C1 segment of cervical spinal cord (tissue), 14 donors: ENCODE results near the gene ITPRID1.
A peak's percentile ranks its signal among the peaks of the same experiment; 100 is the strongest.
"Not testable (repeated sequence)": the region's sequence is repeated elsewhere in the genome, so short reads cannot be mapped to it uniquely, and the experiment has no call there.

ENCODE experiments used
- DNase-seq, 14 donors: peaks; one replicate each; lab custom pipeline; 2025; lab: John Stamatoyannopoulos, UW

Gene ITPRID1

DNA sequence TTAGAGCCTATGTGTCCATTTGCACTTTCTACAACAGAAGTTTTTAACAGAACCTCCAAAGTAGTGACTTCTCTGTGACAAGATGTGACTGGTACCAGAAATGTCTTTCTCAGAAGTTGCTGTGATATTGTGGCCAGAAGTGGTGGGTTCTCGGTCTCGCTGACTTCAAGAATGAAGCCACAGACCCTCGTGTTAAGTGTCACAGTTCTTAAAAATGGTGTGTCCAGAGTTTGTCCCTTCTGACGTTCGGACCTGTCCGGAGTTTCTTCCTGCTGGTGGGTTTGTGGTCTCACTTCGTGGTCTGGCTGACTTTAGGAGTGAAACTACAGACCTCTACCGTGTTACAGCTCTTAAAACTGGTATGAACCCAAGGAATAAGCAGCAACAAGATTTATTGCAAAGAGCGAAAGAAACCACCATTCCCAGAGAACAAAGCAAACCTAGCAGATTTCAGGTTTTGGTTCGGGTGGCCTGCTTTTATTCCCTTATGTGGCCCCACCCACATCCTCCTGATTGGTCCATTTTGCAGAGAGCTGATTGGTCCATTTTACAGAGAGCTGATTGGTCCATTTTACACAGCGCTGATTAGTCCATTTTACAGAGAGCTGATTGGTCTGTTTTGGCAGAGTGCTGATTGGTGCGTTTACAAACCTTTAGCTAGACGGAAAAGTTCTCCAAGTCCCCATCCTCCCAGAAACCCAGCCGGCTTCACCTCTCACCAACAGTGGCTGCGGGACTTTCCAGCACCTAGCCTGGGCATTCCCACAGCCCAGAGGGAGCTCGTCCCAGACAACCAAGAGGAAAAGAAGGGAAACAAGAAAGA, 3.0 kb downstream of the ITPRID1 start:
- DNase-seq: no peak

DNA sequence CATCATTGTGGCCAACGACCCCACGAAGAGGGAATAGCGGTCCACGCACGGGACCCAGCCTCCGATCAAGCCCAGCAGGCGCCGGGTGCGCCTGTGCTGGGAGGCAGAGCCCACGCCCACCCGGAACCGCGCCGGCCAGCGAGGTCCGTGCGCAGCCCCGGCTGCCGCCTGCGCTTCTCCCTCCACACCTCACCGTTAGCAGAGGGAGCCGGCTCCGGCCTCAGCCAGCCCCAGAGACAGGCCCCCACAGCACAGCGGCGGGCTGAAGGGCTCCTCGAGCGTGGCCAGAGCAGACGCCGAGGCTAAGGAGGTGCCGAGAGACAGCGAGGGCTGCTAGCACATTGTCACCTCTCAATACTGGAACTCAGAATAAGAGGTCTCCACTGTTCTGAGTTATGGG, 3.6 kb downstream of the ITPRID1 start:
- no peak for DNase-seq

DNA sequence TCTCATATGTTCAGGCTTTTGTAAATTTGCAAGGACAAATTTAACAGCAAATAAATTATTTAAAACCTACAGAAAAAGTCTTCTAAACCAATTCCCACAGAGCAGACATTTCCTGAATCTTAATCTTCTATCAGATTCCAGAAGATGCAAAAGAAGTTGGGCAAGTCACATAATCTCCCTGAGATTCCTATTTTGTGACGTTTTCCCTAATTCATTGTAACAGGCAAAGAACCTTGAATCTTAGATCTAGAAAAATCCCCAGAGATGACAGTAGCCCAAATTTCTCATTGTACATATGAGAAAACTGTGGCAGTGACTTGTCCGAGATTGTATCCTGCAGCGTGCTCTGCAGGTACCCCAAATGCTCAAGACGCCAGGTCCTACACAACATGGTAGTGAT, 4.9 kb downstream of the ITPRID1 start:
- DNase-seq: no peak

DNA sequence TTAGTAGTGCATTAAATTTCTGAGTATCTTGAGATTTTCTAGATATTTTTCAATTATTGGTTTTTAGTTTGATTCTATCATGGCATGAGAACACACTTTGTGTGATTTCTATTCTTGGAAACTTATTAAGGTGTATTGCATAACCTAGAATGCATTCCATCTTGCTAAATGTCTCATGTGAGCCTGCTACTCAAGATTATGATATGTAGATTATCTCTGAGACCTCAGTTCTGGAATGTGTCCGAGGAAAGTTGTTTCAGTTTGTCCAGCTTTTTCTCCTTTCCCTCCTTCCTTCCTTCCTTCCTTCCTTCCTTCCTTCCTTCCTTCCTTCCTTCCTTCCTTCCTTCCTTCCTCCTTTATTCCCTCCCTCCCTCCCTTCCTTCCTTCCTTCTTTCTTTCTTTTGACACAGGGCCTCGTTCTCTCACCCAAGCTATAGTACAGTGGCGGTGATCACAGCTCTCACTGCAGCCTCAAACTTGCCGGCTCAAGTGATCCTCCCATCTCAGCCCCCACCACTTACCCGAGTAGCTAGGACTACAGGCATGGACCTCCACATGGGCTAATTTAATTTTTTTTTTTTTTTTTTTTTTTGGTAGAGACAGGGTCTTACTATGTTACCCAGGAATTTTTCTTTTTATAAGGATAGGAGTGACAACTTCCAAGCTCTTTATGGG, 7.6 kb downstream of the ITPRID1 start:
- DNase-seq: no peak

DNA sequence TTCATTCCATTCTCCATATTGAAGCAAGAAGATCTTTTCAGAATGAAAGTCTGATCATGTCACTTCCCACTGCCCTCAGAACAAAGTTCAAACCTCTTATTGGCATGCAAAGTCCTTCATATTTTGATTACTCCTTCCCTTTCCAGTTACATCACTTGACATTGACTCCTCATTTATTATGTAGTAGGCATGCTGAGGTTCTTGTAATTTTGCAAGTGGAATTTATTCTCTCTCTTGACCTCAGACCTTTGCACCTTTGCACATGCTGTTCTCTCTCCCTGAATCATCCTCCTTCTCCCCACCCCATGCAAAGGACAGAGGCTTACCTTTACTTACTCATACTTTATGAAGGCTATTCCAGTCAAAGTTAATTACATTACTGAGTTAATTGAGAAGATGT, 13.0 kb downstream of the ITPRID1 start:
- DNase-seq: no peak

DNA sequence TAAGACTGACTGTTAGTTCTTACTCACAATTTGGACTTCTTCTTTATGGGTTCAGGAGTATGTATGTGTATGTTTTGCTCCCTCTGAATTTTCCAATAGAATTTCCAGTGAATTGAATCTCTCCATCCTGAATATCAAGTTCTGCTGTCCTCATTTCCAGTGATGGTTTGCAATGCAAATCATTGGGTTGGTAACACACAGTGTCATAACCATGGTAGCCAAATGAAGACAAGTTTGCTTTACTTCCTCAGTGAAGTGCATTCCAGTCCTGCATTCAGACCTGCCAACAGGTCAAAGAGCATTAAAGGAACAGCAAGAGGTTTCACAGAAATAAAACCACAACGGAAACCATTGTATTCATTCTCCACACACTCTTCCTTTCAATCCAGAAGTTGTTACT, 15.2 kb downstream of the ITPRID1 start:
- DNase-seq: no peak

DNA sequence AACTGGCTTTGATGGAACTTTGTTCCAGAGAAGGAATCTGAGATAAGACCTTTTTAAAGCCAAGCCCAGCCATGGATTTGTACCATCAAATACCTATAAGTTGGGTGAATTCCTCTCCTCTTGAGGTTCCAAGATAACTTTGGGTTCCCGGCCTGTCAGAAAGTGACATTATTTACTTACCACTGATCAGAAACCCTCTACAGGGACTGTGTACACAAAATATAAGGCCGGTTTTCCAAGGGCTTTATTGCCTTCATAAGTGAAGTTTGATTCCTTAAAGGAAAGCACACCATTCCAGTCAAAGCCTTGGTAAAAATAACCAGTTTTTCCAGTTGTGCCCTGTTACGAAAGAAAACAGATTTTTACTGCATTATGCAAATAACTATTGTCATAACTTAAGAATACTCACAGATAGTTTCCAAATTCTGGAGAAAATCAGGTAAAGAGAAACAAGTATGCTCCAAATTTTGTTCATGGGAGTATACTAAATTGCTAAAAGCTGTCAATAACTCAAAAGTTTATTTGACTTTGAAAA, 26.8 kb downstream of the ITPRID1 start:
- not testable (repeated sequence) for DNase-seq

DNA sequence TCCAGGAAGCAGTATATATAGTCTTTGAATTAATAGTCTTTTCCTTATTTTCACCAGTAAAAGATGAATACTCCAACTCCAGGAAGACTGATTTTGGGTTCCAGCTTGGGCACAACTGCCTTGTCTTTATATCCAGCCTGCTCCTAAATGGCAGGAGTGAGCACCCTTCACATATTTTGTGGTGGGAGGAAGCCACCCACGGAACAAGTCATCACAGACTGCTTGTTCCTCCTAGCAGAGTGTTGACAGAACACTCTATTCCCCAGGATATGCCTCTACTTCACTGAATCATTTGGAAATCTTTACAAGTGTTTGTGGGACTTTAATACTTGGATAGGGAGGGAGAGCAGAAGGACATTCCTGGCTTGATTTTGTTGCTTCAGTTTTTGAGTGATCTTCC, 31.7 kb downstream of the ITPRID1 start:
- DNase-seq: no peak

DNA sequence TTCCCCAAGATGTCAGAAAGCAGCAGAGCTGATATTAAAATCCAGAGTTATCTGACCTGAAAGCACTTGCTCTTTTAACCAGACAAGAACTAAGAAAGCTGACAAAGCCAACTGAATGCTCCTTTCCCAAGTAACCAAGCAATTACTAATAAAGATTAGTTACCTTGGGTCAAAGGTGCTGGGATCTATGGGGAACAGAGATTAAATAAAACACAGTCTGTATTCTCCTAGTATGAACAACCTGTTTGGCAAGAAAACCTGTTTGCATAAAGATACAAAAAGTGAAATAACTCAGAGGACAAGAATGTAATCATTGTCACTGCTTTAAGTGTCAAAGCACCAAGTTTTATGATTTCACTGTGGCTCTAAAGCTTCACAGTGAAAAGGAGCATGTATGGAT, 35.7 kb downstream of the ITPRID1 start:
- DNase-seq: no peak

DNA sequence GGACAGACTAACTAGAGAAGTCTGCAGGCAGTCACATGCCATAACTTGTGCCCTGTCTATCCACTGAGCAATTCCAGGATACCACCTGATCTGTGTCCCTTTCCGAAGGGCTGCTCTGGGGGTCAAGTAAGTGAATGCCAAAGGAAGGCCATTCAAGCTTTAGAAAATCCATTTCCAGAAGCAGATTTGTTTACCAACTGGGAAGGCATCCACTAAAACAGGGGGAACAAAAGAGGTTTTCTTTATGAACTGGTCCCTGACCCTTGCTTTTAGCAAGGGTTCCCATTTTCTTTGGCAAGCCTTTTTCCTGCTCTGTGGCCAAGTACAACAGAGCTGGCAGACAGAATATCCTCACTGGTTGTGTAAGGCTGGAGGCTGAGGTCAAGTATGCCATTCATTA, 36.5 kb downstream of the ITPRID1 start:
- DNase-seq: peak in 4 of 14 donors; percentile 6 to 34 (median 22)

DNA sequence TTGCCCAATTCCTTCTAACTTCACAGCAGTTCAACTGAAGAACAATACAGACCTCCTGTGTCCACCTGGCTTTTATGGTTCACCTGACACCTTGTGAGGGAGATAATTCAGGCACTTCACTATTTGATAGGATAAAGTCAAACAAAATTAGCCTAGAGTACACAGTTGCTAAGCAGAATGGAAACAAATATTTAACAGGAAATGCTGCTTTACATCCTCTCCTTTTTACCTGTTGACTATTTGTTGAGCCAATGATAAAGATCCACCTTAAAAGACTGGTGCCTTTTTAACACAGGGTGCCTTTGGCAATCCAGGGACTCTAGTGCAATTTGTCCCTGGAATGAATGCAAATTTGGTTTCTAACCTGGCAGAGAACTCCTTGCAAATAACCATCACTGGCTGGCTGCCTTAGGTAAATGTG, 39.8 kb downstream of the ITPRID1 start:
- no peak for DNase-seq

DNA sequence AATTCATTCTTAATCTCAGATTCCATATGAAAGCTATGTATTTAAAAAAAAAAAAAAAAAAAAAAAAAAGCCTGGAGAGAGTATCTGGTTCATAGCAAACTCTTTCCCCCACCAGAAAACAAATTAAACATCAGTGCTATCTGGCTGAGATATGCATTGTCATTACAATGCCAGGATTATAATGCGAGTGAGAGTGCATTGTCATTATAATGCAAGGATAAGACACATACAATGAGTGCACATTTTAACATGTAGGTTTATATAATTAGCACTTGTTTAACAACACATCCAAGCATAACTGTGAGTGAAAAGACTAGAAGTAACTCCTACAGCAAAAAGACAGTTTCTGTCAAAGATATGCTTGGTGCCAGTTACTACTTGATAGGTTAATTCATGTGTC, 48.1 kb downstream of the ITPRID1 start:
- DNase-seq: no peak

DNA sequence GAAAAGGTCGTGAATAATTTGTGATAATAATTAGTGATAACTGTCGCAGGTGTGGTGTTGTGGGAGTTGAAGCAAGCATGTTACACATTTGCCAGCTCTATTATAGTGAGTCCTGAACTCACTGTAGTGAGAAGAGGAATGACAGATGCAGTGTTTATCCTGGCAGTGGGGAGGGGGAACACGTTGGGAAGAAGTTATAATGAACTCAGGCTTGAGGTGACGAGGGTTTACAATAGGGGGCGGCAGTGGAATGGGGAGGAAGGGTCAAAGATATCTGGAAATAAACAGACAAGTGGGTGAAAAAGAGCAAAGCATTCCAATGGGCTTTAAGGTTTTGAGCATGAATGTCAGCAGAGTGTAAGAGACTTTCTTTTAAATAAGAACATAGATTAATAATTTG, 49.6 kb downstream of the ITPRID1 start:
- no peak for DNase-seq

DNA sequence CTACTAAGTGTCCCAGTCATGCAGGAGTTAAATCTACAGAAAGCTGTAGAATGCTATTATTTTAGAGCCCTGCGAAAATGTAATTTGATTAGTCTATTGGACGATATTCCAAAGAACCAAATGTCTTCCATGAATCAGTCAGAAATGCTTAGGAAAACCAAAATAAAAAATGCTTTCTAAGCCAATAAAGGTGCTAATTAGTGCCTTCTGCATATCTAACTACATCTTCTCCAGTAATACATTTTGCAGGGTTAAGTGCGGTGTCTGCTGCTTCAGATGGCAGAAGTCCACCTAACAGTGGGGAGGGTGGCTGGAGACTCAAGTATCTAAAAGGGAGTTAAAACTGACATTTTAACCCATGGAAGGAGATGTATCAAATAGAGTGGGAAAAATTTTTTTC, 50.1 kb downstream of the ITPRID1 start:
- DNase-seq: no peak

DNA sequence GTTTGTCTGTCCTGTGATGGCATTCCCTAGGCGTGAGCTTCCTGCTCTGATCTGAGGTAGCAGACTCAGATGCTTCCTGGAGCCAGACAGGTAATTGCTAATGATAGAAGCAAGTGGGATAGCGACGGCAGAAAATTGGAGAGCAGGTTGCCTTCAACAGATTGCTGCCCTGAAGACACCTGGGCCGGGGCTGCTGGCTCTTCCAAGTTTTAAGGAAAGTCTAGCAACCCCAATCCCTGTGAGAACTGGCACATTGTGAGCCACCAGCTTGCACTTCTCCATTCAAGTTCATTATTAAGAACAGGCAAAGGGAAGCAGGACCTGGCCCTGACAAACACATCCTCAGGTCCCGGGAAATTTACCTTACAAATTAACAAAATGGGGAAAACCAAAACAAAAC, 50.8 kb downstream of the ITPRID1 start:
- DNase-seq: no peak

DNA sequence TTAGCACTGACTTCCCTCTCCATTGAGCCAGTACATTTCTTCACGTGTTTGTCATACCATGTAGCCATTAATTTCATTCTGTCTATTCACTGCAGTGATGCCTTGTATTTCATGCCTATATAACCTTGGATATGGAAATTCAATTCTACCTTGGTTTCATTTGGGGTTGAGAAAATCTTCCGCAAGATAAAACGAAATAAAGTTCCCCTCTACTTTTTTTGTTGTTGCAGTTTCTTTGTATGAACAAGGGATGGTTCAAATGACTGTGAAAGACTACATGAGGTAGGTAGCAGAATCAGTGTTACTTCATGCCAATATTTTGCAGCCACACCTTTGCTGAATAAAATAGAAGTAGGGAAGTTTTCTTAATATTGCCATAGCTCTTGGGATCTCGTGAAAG, 55.6 kb downstream of the ITPRID1 start:
- DNase-seq: no peak

DNA sequence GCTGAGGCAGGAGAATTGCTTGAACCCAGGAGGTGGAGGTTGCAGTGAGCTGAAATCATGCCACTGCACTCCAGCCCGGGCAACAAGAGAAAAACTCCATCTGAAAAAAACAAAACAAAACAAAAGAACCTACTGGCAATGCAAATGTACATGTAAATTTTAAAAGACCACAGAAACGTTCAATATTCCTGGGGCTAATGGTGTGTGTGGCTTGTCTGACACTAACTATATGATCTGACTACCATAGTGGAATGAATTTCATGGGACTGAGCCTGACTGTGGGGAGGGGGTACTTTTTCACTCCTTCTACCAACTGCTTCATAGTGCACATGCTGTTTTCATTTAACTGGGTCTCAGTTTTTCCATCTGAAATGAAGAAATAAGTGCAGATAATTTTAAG, 69.6 kb downstream of the ITPRID1 start:
- DNase-seq: no peak

DNA sequence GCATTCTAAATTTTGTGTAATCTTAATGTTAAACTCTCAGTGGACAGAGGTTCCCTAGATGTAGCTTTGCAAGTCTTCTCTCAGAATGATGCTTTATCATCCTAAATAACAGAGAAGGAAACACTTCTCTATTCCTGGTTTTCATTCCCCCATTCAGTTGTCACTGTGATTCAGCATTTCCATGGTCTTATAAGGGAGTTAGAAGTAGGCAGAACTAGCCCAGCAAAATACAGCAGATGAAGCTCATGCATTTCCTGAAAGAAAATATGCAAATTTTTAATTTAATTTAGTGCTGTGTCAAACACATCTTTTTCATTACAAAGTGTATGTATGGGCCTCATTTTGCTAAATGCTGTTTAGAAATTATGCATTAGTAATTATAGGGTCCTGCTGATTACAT, 70.1 kb downstream of the ITPRID1 start:
- DNase-seq: no peak

DNA sequence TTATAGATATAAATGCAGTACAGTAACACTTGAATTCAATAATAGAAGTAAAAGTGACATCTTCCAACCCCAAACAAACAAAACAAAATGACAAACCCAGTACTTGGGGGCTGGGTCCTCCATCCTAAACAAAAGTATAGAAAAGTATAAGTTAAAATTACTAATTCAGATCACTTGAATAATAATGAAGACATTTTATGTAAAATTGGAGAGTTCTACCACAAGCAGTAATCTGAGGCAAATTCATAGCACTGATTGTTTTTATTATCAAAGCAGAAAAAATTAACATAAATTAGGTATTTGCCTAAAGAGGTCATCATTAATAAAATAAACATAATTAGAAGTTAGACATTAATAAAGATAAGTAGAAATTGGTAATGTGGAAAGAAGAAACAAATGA, 81.5 kb downstream of the ITPRID1 start:
- no peak for DNase-seq

DNA sequence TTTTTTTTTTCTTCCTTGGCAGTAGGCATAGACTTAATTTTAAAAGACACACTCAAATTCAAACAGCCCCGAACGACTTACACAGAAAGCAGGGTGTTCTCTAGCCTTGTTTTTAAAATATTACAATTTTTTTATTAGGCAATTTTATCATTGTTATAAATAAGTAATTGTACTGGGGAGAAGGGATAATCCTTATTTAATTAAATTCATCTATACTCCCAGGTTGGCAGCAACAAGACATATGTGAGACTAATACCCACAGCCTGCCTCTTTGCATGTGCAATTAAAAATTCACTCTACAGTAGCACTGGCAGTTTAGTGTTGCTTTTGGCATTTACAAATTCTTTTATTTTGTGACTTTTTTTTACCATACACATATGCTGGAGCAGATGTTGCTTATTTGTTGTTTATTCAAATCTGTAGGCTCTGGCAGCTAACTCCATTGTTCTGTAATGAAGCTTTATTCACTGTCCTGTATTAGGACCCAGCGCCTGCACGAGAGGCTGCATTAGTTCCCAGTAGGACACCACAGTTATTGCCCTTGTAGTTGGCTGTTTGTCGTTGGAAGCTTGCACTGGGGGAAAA, 88.2 kb downstream of the ITPRID1 start:
- no peak for DNase-seq

DNA sequence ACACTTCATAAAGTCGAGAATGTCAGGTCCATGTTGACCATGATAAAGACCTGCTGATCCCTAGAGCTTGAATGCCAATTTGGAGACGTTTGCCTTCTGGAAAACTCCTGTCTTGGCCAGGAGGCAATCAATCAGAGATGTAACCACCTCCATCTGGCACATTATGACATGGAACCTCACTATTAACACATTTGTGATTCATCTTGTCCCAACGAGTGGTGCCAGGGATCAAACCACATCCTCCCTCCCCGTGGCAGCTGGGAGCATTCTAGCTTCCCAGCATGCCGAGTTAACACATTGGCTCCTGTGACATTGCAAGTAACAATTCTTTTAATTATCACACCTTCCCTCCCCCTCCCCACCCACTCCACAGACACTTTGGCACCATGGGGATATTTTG, 89.2 kb downstream of the ITPRID1 start:
- no peak for DNase-seq

DNA sequence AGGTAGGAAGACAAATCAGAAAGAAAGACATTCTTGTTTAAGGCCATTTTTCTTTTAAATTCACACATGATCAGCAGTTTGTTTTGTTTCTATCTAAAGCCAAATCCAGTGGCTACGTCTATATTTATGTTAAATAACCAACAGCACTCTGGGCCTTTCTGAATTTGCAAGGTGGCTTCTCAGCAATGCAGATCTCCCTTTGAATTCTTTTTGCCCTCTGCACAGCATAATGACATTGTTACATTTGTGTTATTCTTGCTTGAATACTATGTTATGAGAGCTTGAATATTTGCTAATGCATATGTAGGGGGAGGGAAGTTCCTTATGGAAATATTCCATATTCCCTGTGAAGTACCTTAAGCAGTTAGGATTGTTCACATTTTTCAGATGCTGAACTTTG, 99.7 kb downstream of the ITPRID1 start:
- DNase-seq: no peak

DNA sequence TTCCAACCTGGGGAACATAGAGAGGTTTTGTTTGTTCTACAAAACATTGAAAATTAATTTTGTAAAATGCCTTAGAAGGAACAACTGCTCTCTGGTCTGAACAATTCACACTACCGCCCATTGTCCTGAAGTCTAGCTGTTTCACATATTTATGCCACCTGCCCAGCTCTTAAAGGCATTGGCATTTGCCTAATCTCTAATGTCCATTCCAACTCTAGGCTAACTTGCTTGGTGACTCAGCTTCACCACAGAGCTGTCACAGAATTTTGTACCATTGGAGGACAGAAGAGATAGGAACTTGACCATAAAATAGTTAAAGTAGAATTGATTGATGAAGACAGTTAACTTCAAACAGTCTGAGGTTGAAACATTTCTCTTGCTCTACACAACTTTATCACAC, 119.6 kb downstream of the ITPRID1 start:
- DNase-seq: no peak
